Left renal pelvis (tissue), 4 donors: Measurements from ENCODE around the gene FNBP1L. TPM values are rescaled to one million over a fixed set of nuclear protein-coding genes. Genes with fewer than 3 reads are reported as not detected.
"Not testable (repeated sequence)": the region's sequence is repeated elsewhere in the genome, so short reads cannot be mapped to it uniquely, and the experiment has no call there.

Source experiments
- DNase-seq, 4 donors: peaks; one replicate each; pipeline ENCODE4 v3.0.0-alpha.2; 2013; ENCODE audit warnings: low read depth in 4 of 4, low spot score in 3 of 4
- polyA plus RNA-seq, 4 donors: library from polyadenylated mRNA; unstranded; fragments of 120-200 nt; gene quantifications; one replicate each; pipeline ENCODE4 v1.2.1, GENCODE V29; 2013; ENCODE audit not compliant: insufficient read length in 4 of 4

Gene FNBP1L
- polyA plus RNA-seq, 4 donors: 56.6 to 132 (median 118) TPM

DNA sequence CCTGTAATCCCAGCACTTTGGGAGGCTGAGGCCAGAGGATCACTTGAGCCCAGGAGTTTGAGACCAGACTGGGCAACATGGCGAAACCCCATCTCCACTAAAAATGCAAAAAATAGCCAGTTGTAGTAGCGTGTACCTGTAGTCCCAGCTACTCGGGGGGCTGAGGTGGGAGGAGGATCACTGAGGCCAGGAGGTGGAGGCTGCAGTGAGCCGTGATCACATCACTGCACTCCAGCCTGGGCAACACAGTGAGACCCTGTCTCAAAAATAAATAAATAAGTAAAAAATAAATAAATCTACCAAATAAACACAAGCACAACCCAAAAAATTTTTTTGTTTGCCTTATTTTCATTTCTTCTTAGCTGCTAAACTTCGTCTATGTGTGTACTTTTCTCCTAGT, 34.0 kb downstream of the FNBP1L start:
- DNase-seq: not testable (repeated sequence)

- DNase-seq: no peak
Measured at GRCh38 chr1:93483200-93483599, 35.3 kb downstream of the FNBP1L start.

DNA sequence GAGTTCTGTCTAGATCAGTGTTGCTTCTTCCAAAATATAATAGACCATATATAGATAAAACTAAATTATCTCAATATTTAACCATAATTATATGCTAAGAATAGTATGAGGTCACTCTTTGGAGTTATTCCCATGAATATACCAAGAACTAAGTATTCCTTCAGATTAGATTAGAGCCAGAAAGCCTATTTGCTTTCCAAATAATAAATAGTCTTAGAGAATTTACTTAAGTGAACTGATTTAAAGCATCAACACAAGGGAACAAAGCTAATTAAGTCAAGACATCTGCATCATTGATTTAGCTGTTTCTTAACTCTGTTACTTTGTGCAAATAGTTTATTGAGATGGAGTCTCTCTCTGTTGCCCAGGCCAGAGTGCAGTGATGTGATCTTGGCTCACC, 35.7 kb downstream of the FNBP1L start:
- DNase-seq: no peak

DNA sequence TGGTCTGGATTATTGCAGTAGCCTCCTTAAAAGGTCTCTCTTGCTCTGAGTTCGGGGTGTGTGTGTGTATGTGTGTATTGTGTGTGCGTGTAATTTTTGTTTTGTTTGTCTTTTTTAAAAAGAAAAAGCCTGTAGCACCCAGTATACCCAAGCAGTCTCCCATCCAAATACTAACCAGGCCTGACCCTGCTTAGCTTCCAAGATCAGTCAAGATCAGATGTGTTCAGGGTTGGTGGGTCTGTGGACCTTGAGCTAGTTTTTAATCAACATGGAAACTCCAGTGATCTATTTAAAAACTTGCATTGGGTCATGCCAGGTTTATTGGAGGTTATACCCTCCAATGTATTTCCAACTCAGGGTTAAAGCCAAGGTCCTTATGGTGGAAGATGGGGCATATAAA, 40.3 kb downstream of the FNBP1L start:
- no peak for DNase-seq

- DNase-seq: no peak
Measured at GRCh38 chr1:93489756-93490155, 41.8 kb downstream of the FNBP1L start.

- no peak for DNase-seq
Measured at GRCh38 chr1:93490357-93490756, 42.4 kb downstream of the FNBP1L start.

DNA sequence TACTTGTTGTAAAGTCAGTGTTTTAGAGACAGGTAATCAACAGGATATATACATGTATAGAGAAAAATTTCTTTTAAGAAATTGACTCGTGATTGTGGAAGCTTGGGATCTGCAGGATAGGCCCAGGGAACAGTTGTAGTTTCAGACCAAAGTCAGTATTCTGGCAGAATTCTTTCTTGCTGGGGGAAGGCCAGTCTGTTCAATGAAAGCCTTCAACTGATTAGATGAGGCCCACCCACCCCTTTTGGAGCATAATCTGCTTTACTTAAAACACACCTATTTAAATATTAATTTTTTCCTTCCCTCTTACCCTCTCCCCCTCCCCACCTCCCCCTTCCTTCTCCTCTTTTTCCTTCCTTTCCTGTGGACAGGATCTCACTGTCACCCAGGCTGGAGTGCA, 48.0 kb downstream of the FNBP1L start:
- no peak for DNase-seq

GRCh38 chr1:93496520-93496919, 48.6 kb downstream of the FNBP1L start:
- no peak for DNase-seq

- no peak for DNase-seq
Measured at GRCh38 chr1:93499075-93499474, 51.2 kb downstream of the FNBP1L start.

DNA sequence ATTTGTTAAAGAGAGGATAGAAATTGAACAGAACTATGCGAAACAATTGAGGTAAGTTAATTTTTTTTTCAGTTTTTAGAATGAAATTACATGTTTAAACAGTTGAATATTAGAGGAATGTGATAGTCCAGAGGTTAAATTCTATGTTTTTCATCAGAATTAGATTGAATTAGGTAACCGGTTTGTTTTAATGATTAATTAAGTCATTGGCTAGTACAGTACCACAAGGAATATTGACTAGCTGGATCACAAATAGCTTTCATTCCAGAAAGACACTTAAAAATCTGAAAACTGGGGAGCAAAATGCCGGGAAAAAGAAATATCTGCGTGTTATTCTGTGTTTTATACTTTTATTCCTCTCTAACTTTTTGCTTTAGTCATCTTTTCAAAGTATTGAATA, 51.6 kb downstream of the FNBP1L start:
- no peak for DNase-seq

- no peak for DNase-seq
Measured at GRCh38 chr1:93500275-93500674, 52.4 kb downstream of the FNBP1L start.

- no peak for DNase-seq
Measured at GRCh38 chr1:93501399-93501798, 53.5 kb downstream of the FNBP1L start.

GRCh38 chr1:93501829-93502369, 54.0 kb downstream of the FNBP1L start:
- DNase-seq: no peak

- no peak for DNase-seq
Measured at GRCh38 chr1:93502571-93502970, 54.7 kb downstream of the FNBP1L start.

DNA sequence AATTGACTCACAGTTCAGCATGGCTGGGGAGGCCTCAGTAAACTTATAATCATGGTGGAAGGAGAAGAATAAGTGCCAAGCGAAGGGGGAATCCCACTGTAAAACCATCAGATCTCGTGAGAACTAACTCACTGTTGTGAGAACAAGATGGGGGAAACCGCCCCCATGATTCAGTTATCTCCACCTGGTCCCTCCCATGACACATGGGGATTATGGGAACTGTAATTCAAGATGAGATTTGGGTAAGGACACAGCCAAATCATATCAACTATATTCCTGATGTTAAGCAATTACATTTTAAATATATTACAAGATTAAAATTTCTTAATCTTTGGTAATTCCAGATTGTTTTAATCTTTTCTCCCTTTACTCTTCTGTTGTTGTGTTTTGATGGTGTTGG, 55.2 kb downstream of the FNBP1L start:
- no peak for DNase-seq

- no peak for DNase-seq
Measured at GRCh38 chr1:93503816-93504215, 55.9 kb downstream of the FNBP1L start.

DNA sequence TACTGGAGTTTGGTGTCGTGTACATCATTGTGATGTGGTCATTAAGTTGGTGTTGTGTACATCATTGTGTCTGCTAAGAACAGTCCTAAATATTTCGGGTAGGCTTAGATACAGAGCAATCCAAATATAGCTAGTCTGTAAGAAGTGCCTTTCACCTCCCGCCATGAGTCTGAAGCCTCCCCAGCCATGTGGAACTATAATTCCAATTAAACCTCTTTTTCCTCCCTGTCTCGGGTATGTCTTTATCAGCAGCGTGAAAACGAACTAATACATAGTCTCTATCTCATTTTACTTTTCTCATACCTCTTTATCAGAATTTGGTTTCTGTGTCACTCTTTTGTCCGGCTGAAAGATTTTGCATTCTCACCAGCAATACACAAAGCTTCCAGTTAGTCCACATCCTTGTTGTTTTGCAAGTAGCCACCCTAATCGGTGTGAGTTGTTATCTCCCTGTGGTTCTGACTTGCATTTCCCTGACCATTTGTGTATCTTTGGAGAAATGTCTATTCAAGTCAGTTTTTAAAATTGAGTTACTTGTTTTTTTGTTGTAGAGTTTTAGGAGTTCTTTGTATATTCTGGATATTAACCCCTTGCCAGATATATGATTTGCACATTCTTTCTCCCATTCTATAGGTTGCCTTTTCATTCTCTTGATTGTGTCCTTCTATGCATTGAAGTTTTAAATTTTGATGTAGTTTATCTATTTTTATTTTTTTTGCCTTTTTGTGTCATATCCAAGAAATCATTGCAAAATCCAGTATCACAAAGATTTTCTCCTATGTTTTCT, 56.5 kb downstream of the FNBP1L start:
- no peak for DNase-seq

- DNase-seq: no peak
Measured at GRCh38 chr1:93506126-93506525, 58.2 kb downstream of the FNBP1L start.

GRCh38 chr1:93516164-93516563, 68.2 kb downstream of the FNBP1L start:
- DNase-seq: no peak

DNA sequence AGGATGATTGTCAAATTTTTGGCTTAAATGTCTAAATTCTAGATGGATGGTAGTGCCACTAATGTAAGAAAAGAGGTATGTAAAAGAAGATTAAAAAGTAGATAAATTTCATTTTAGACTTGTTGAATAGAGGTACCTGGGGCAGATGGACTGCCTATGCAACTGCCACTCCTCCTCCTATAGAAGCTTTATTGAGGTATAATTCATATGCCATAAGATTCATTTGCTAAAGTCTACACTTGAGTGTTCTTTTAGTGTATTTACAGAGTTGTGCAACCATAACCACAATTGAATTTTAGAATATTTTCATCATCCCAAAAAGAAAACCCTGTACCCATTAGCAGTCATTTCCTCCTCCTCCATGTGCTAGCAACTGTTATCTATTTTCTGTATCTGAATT, 70.6 kb downstream of the FNBP1L start:
- DNase-seq: no peak

DNA sequence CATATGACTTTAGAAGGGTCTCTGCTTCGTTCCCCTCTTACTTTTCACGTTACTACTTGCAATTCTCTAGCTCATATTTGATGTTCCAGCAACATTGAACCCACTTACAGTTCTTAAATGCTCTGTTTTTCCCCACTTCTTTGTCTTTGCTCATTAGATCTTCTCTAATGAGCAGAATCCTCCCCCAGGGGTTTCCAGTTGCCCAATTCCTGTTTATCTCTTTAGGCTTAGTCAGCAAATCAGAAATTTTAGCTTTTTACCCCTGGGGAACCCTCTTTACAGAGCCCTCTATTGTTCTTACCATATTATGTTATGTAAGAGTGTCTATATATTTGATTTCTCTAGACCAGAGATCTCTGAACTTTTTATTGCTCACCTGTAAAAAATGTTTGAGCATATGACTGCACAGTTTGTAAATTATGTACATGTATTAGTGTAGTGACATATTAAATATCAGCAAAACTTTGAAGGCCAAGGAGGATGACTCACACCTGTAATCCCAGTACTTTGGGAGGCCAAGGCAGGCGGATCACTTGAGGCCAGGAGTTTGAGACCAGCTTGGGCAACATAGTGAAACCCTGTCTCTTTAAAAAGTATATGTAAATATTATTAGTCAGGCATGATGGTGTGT, 71.4 kb downstream of the FNBP1L start:
- DNase-seq: no peak

- no peak for DNase-seq
Measured at GRCh38 chr1:93521618-93522017, 73.7 kb downstream of the FNBP1L start.
